Activated T-helper 1 cell treated with anti-CD3 and anti-CD28 coated beads, Interleukin-12 subunit alpha, Interleukin-12 subunit beta, Interleukin-2, Interleukin-4 antibody, amounts not matched to agents 30 ng/mL and 10 ng/mL and 1 ng/mL, durations not matched to agents 14 hours and 24 hours and 36 hours (primary cell): Measurements from ENCODE around the gene PGA4. TPM values are rescaled to one million over a fixed set of nuclear protein-coding genes. Genes with fewer than 3 reads are reported as not detected.

ENCODE experiments used
- DNase-seq: peaks from one replicate; pipeline ENCODE4 v3.0.0; 2021; ENCODE audit warnings: low spot score
- H3K27ac Mint-ChIP-seq: one replicate; pipeline ENCODE4 v1.8.0; 2021; ENCODE audit warnings: mild to moderate bottlenecking, mixed read lengths
- H3K27me3 Mint-ChIP-seq: one replicate; pipeline ENCODE4 v1.8.0; 2022; ENCODE audit warnings: mild to moderate bottlenecking, moderate library complexity, mixed read lengths; ENCODE audit not compliant: insufficient read depth
- H3K36me3 Mint-ChIP-seq: one replicate; pipeline ENCODE4 v1.8.0; 2021; ENCODE audit warnings: low read depth, mixed read lengths
- H3K4me1 Mint-ChIP-seq: one replicate; pipeline ENCODE4 v1.8.0; 2021; ENCODE audit warnings: low read depth, mixed read lengths
- H3K4me3 Mint-ChIP-seq: one replicate; pipeline ENCODE4 v1.8.0; 2021; ENCODE audit warnings: mild to moderate bottlenecking, moderate library complexity, mixed read lengths
- H3K9me3 Mint-ChIP-seq: one replicate; pipeline ENCODE4 v1.8.0; 2021; ENCODE audit warnings: mixed read lengths
- intact Hi-C: fragments of 100-400 bp; cut with micrococcal nuclease; formaldehyde crosslinking; loops from one replicate; pipeline ENCODE4 v1.15.1; 2024
- total RNA-seq: library from RNA; stranded (reverse); gene quantifications from 2 replicates; pipeline ENCODE4 v1.2.3, GENCODE V29; 2022

PGA4 gene
- total RNA-seq, 1 donor from 2014 or later: not detected

- Mint-ChIP-seq H3K27ac (no peak overlapping the region), H3K4me1 (peaks cover 4% of the 10 kb centered on the region), H3K4me3 (no peak overlapping the region), H3K36me3 (no peaks in the 10 kb centered on the region), H3K9me3 (no peaks in the 10 kb centered on the region), H3K27me3 (peaks cover 1% of the 10 kb centered on the region)
- intact Hi-C loops: no loop called here
- no peak for DNase-seq
Observed at GRCh38 chr11:61279934-61280659, 58.0 kb downstream of the PGA4 start.

DNA sequence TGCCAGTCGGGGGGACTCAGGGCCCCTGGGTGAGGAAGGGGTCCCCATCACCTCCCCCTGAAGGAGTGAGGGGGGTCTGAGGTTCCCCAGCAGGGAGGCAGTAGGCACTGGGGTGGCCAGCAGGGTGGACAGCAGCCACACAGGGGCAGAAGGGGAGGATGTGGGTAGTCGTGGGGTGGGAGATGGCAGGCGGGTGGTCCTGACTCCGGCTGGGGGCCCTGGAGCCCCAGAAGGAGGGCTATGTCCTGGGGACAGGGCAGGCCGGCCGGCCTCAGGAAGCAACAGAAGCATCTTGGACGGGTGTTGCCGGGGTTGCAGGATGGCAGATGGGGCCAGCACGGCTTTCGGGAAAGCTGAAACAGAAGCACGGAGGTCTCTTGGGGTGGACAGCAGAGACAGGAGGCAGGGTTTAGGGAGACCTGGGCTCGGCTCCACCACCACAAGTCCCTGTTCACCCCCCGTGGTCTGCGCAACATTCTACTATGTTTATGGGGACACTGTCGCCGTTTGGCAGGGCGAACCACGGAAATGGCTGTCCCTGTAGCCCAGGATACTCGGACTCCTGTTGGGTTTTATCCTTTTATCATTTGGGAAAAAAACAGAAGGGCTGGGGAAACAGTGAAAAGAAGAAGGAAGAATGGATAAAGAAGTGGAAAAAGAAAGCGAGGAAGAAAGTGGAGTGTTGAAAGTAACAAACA lies 58.9 kb downstream of the PGA4 start:
- H3K36me3 Mint-ChIP-seq: no peaks in the 10 kb centered on the region
- DNase-seq: no peak
- no peak overlapping the region for H3K4me3 Mint-ChIP-seq
- peaks cover 1% of the 10 kb centered on the region for H3K27me3 Mint-ChIP-seq
- no peaks in the 10 kb centered on the region for H3K9me3 Mint-ChIP-seq
- H3K27ac Mint-ChIP-seq: no peak overlapping the region
- peaks cover 4% of the 10 kb centered on the region for H3K4me1 Mint-ChIP-seq
- intact Hi-C loops: no loop called here

Other genes with a start within 250 kb of the PGA4 start
- gene CD5, start 119.9 kb upstream of the PGA4 start, total RNA-seq: 336 and 339 TPM in 2 replicates
- 11.5 and 11.6 TPM in 2 replicates for gene VPS37C, start 60.9 kb upstream of the PGA4 start, total RNA-seq
- gene PGA3, start 18.8 kb upstream of the PGA4 start, total RNA-seq: not detected in 2 replicates
- gene PGA5, start 18.8 kb downstream of the PGA4 start, total RNA-seq: not detected in 2 replicates
- gene VWCE, start 73.0 kb downstream of the PGA4 start, total RNA-seq: 9.4 and 10.9 TPM in 2 replicates
- gene DDB1, start 110.8 kb downstream of the PGA4 start, total RNA-seq: 259 and 270 TPM in 2 replicates
- 71.2 and 78.2 TPM in 2 replicates for gene TKFC, start 110.9 kb downstream of the PGA4 start, total RNA-seq
- 38.1 and 42.3 TPM in 2 replicates for gene CYB561A3, start 139.5 kb downstream of the PGA4 start, total RNA-seq
- gene TMEM138, start 140.0 kb downstream of the PGA4 start, total RNA-seq: 68.4 and 71.7 TPM in 2 replicates
- 18.8 and 20.2 TPM in 2 replicates for gene TMEM216, start 170.2 kb downstream of the PGA4 start, total RNA-seq
- 141 and 148 TPM in 2 replicates for gene CPSF7, start 207.6 kb downstream of the PGA4 start, total RNA-seq
- 49.5 and 58.1 TPM in 2 replicates for gene SDHAF2, start 207.8 kb downstream of the PGA4 start, total RNA-seq